Measurements from ENCODE around the gene CDKL4. TPM values are rescaled to one million over a fixed set of nuclear protein-coding genes. Genes with fewer than 3 reads are reported as not detected.
A peak's percentile ranks its signal among the peaks of the same experiment; 100 is the strongest.

Gene CDKL4
- total and polyA plus RNA-seq, 2 experiments from 2014 or later, result 0.22 TPM; not detected in 1

GRCh38 chr2:39171621-39172020 is 72.1 kb downstream of the CDKL4 start:
- WGBS, 2 experiments (ENCODE audit: low coverage in 1 of 2, low lambda C conversion rate in 2 of 2, missing lambda C conversion rate in 2 of 2), result 85 to 88% methylated on average over 7 of the region's 7 CpGs
- H3K4me3 ChIP-seq, result no peak overlapping the region

GRCh38 chr2:39164089-39164488 is 79.7 kb downstream of the CDKL4 start:
- H3K4me3 ChIP-seq, result no peak overlapping the region
- H2AFZ ChIP-seq, result no peak overlapping the region; the same call in 1 of the 2 replicates
- H4K20me1 ChIP-seq (ENCODE audit: insufficient read depth), result no peaks in the 10 kb centered on the region
- no peak overlapping the region for H3K4me2 ChIP-seq (ENCODE audit: unreplicated experiment)
- no peaks in the 10 kb centered on the region for H3K4me1 ChIP-seq (ENCODE audit: insufficient read depth)
- H3K27me3 ChIP-seq (replicated peaks; ENCODE audit: insufficient read depth), result no peaks in the 10 kb centered on the region
- H3K9me2 ChIP-seq (ENCODE audit: insufficient read depth), result no peaks in the 10 kb centered on the region
- no peaks in the 10 kb centered on the region for H3K79me2 ChIP-seq (ENCODE audit: insufficient read depth)
- no peak overlapping the region for H3K27ac ChIP-seq
- TF ChIP-seq EZH2 (IDR thresholded peaks at IDR 0.05; ENCODE audit: insufficient read depth, poor library complexity, severe bottlenecking) (no peak), EZH2phosphoT487 (IDR thresholded peaks at IDR 0.05; ENCODE audit: insufficient read depth, low read depth) (no peak)
- no peak overlapping the region for H3K9ac ChIP-seq
- no peaks in the 10 kb centered on the region for H3F3A ChIP-seq (ENCODE audit: insufficient read depth)
- peak; percentile 45 for DNase-seq
- 39 to 41% methylated on average over 4 of the region's 4 CpGs for WGBS, 2 experiments (ENCODE audit: low coverage in 1 of 2, low lambda C conversion rate in 2 of 2, missing lambda C conversion rate in 2 of 2)
- in situ Hi-C loops (cut with MboI), result no loop called here
- no peaks in the 10 kb centered on the region for H3K9me3 ChIP-seq (ENCODE audit: low read depth)
- no peaks in the 10 kb centered on the region for H3K36me3 ChIP-seq (ENCODE audit: low read depth)

More at GRCh38 chr2:39171621-39172020, 72.1 kb downstream of the CDKL4 start:
- Histone ChIP-seq H3K79me2 (ENCODE audit: insufficient read depth) (no peaks in the 10 kb centered on the region), H3K4me2 (ENCODE audit: unreplicated experiment) (no peak overlapping the region), H3K27ac (no peak overlapping the region), H3K36me3 (ENCODE audit: low read depth) (no peaks in the 10 kb centered on the region), H3F3A (ENCODE audit: insufficient read depth) (no peaks in the 10 kb centered on the region), H3K27me3 (replicated peaks; ENCODE audit: insufficient read depth) (no peaks in the 10 kb centered on the region), H2AFZ (no peak overlapping the region), H3K9ac (no peak overlapping the region), H3K4me1 (ENCODE audit: insufficient read depth) (no peaks in the 10 kb centered on the region), H4K20me1 (ENCODE audit: insufficient read depth) (no peaks in the 10 kb centered on the region), H3K9me3 (ENCODE audit: low read depth) (no peaks in the 10 kb centered on the region), H3K9me2 (ENCODE audit: insufficient read depth) (no peaks in the 10 kb centered on the region)
- no peak for DNase-seq
- no peak for TF ChIP-seq EZH2 (IDR thresholded peaks at IDR 0.05; ENCODE audit: insufficient read depth, poor library complexity, severe bottlenecking)
- no peak for TF ChIP-seq EZH2phosphoT487 (IDR thresholded peaks at IDR 0.05; ENCODE audit: insufficient read depth, low read depth)
- in situ Hi-C loops (cut with MboI), result no loop called here

DNA sequence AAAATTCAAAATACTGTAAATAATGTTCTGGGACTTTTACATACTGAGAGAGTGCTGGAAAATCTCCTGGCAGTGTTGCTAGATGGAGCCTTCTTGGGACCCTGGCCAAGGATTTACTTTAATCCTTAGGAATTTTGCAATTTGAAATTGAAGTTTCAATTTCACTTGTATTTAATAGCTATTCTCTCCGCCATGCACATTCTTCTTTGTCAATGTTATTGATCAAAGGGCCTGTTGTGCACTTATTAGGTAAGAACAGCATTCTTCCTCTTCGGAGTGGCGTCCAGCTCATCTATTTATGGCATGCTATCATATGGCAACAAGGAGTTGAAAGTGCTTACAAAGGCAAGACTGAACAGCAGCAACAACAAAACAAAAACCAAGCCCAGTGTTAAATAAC is 82.8 kb downstream of the CDKL4 start:
- WGBS, 2 experiments (ENCODE audit: low coverage in 1 of 2, low lambda C conversion rate in 2 of 2, missing lambda C conversion rate in 2 of 2), result 25 to 39% methylated on average over 3 of the region's 3 CpGs
- no peak overlapping the region for H3K9ac ChIP-seq
- DNase-seq, result peak; percentile 36
- H3K36me3 ChIP-seq (ENCODE audit: low read depth), result no peaks in the 10 kb centered on the region
- no peaks in the 10 kb centered on the region for H4K20me1 ChIP-seq (ENCODE audit: insufficient read depth)
- TF ChIP-seq EZH2 (IDR thresholded peaks at IDR 0.05; ENCODE audit: insufficient read depth, poor library complexity, severe bottlenecking), result no peak
- TF ChIP-seq EZH2phosphoT487 (IDR thresholded peaks at IDR 0.05; ENCODE audit: insufficient read depth, low read depth), result no peak
- no peaks in the 10 kb centered on the region for H3K27me3 ChIP-seq (replicated peaks; ENCODE audit: insufficient read depth)
- in situ Hi-C loops (cut with MboI), result no loop called here
- H2AFZ ChIP-seq, result peak overlapping the region; percentile 33; the same call in 1 of the 2 replicates
- peak overlapping the region; percentile 3 for H3K4me2 ChIP-seq (ENCODE audit: unreplicated experiment)
- no peaks in the 10 kb centered on the region for H3K9me3 ChIP-seq (ENCODE audit: low read depth)
- no peak overlapping the region for H3K4me3 ChIP-seq
- no peak overlapping the region for H3K27ac ChIP-seq
- no peaks in the 10 kb centered on the region for H3F3A ChIP-seq (ENCODE audit: insufficient read depth)
- H3K79me2 ChIP-seq (ENCODE audit: insufficient read depth), result no peaks in the 10 kb centered on the region
- H3K4me1 ChIP-seq (ENCODE audit: insufficient read depth), result no peaks in the 10 kb centered on the region
- H3K9me2 ChIP-seq (ENCODE audit: insufficient read depth), result no peaks in the 10 kb centered on the region

DNA sequence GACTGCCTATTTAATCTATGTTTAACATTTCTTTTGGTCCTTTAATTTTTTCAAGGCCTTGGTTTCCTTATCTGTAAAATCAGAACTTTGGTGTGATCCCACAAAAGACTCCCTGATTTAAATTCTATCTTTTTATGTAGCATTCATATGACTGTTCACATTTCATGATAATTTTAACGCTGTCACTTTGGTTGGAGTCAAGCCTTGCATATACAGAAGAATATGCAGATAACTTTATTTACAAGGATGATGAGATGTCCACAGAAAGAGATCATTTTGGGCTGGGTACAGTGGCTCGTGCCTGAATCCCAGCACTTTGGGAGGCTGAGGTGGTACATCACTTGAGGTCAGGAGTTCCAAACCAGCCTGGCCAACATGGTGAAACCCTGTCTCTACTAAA is 84.5 kb downstream of the CDKL4 start:
- Histone ChIP-seq H3K36me3 (ENCODE audit: low read depth) (no peaks in the 10 kb centered on the region), H4K20me1 (ENCODE audit: insufficient read depth) (no peaks in the 10 kb centered on the region), H3K27ac (no peak overlapping the region), H3F3A (ENCODE audit: insufficient read depth) (no peaks in the 10 kb centered on the region), H3K4me3 (no peak overlapping the region), H3K27me3 (replicated peaks; ENCODE audit: insufficient read depth) (no peaks in the 10 kb centered on the region), H2AFZ (no peak overlapping the region), H3K9me3 (ENCODE audit: low read depth) (no peaks in the 10 kb centered on the region), H3K79me2 (ENCODE audit: insufficient read depth) (no peaks in the 10 kb centered on the region), H3K9ac (no peak overlapping the region), H3K9me2 (ENCODE audit: insufficient read depth) (no peaks in the 10 kb centered on the region), H3K4me2 (ENCODE audit: unreplicated experiment) (no peak overlapping the region), H3K4me1 (ENCODE audit: insufficient read depth) (no peaks in the 10 kb centered on the region)
- no peak for DNase-seq
- 76 to 84% methylated on average over 2 of the region's 2 CpGs for WGBS, 2 experiments (ENCODE audit: low coverage in 1 of 2, low lambda C conversion rate in 2 of 2, missing lambda C conversion rate in 2 of 2)
- in situ Hi-C loops (cut with MboI), result no loop called here
- TF ChIP-seq EZH2phosphoT487 (IDR thresholded peaks at IDR 0.05; ENCODE audit: insufficient read depth, low read depth), result no peak
- no peak for TF ChIP-seq EZH2 (IDR thresholded peaks at IDR 0.05; ENCODE audit: insufficient read depth, poor library complexity, severe bottlenecking)

- H3K9me2 ChIP-seq (ENCODE audit: insufficient read depth), result no peaks in the 10 kb centered on the region
- H3K27me3 ChIP-seq (replicated peaks; ENCODE audit: insufficient read depth), result no peaks in the 10 kb centered on the region
- H3F3A ChIP-seq (ENCODE audit: insufficient read depth), result peaks cover 3% of the 10 kb centered on the region; the same call in 1 of the 2 replicates
- no peak overlapping the region for H3K4me3 ChIP-seq
- TF ChIP-seq EZH2 (IDR thresholded peaks at IDR 0.05; ENCODE audit: insufficient read depth, poor library complexity, severe bottlenecking), result no peak
- no peak for TF ChIP-seq EZH2phosphoT487 (IDR thresholded peaks at IDR 0.05; ENCODE audit: insufficient read depth, low read depth)
- H3K9ac ChIP-seq, result no peak overlapping the region
- 68 to 77% methylated on average over 4 of the region's 4 CpGs for WGBS, 2 experiments (ENCODE audit: low coverage in 1 of 2, low lambda C conversion rate in 2 of 2, missing lambda C conversion rate in 2 of 2)
- no peak overlapping the region for H3K4me2 ChIP-seq (ENCODE audit: unreplicated experiment)
- in situ Hi-C loops (cut with MboI), result no loop called here
- H3K79me2 ChIP-seq (ENCODE audit: insufficient read depth), result no peaks in the 10 kb centered on the region
- no peaks in the 10 kb centered on the region for H3K4me1 ChIP-seq (ENCODE audit: insufficient read depth)
- H3K36me3 ChIP-seq (ENCODE audit: low read depth), result no peaks in the 10 kb centered on the region
- peak; percentile 24 for DNase-seq
- H4K20me1 ChIP-seq (ENCODE audit: insufficient read depth), result no peaks in the 10 kb centered on the region
- no peak overlapping the region for H3K27ac ChIP-seq
- H3K9me3 ChIP-seq (ENCODE audit: low read depth), result no peaks in the 10 kb centered on the region
- no peak overlapping the region for H2AFZ ChIP-seq
Observed at GRCh38 chr2:39158351-39158750, 85.4 kb downstream of the CDKL4 start.

Data from GM23248 (cell line).